Bone marrow (tissue), 2 donors: ENCODE measurements around the gene KIF6.
A peak's percentile ranks its signal among the peaks of the same experiment; 100 is the strongest.

Experiments
- DNase-seq, 2 donors: peaks; one replicate each; lab custom pipeline; 2025; lab: John Stamatoyannopoulos, UW

Gene KIF6

GRCh38 chr6:39343396-39343870, 381.8 kb downstream of the KIF6 start:
- no peak for DNase-seq

DNA sequence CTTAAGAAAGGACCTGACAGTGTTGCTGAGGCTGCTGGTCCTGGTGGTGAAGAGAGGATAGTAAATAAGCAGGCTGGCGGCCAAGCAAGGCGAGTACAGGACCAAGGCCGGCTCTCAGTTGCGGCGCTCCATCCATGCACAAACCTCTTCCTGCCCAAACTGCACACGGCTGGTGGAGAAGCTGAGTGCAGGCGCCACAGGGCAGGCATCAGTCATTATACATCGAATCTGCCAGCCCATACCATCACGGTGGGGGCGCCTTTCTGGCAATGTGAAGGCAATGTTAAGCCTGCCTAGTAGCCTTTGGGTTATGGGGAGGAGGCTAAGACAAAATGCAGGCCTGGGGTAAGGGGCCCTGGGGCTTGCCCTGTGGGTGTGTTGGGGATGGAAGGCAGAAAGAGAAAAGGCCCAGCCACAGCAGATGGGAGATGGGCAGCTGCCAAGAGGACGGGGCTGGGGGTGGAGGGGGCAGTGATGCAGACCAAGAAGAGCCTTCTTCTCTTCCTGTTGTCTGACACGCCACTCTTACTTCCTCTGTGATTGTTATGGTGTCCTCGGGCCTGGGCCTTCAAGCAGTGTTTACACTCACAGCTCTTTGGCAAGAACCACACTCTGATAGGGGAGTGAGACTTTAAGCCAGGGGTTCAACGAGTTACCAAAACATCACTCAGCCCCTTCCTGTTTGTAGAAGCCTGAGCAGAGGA, 382.4 kb downstream of the KIF6 start:
- DNase-seq = peak in 1 of 2 donors; percentile 44

- no peak for DNase-seq
Measured at GRCh38 chr6:39341937-39342336, 383.3 kb downstream of the KIF6 start.

DNA sequence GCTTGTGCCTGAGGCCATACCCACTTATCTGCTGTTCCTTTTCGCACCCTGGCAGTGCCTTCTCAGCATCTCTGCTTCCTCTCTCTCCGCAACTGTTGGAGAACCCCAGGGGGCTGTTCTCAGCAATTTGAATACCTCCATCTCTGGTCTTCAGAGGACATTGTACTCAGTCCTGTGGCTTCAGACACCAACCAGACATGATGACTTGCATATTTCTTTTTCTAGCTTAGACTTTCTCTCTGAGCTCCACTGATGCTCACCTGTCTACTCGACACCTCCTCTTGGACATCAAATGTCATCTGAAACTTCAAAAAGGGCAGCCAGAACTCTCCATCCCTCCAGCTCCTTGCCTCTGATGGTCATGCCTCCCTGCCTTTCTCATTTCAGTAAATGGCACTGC, 383.9 kb downstream of the KIF6 start:
- no peak for DNase-seq

GRCh38 chr6:39339868-39340550, 385.2 kb downstream of the KIF6 start:
- peak in 1 of 2 donors; percentile 65 for DNase-seq

- DNase-seq = no peak
Measured at GRCh38 chr6:39339096-39339867, 385.9 kb downstream of the KIF6 start.

- DNase-seq = peak in 1 of 2 donors; percentile 54
Measured at GRCh38 chr6:39338397-39338796, 386.8 kb downstream of the KIF6 start.

DNA sequence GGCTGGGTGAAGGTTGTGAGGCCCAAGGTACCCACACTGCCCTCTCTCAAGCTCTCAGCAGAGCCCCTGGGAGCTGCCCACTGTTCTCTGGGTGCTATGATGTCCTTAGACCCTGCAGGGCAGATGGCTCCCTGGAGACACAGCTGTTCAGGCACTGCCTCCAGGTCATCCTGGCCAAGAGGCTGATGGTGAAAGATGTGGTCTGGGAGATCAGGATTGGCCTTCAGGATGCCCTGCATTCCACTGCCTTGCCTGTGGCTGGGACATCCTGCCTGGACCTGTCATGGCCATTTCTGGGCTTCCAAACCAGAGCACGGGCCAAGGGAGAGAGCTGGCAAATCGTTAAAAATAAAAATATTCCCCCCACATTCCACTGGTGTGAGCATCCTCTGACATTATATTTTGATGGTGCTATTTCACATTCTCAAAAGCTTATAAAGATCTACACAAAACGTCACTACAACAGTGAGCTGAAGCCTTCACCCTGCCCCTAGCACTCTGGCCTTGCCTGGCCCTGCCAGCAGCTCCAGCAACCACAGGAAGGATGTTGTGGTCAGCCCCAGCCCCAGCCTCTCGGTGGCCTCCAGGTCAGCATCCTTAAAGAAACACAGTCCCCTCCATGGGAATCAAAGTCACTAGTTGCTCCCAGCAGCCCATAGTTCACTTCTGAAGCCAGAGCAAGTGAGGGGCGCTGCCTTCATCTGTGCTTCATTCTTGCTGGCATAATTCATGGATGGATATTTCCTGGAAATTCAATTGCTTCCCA, 389.2 kb downstream of the KIF6 start:
- DNase-seq = no peak

DNA sequence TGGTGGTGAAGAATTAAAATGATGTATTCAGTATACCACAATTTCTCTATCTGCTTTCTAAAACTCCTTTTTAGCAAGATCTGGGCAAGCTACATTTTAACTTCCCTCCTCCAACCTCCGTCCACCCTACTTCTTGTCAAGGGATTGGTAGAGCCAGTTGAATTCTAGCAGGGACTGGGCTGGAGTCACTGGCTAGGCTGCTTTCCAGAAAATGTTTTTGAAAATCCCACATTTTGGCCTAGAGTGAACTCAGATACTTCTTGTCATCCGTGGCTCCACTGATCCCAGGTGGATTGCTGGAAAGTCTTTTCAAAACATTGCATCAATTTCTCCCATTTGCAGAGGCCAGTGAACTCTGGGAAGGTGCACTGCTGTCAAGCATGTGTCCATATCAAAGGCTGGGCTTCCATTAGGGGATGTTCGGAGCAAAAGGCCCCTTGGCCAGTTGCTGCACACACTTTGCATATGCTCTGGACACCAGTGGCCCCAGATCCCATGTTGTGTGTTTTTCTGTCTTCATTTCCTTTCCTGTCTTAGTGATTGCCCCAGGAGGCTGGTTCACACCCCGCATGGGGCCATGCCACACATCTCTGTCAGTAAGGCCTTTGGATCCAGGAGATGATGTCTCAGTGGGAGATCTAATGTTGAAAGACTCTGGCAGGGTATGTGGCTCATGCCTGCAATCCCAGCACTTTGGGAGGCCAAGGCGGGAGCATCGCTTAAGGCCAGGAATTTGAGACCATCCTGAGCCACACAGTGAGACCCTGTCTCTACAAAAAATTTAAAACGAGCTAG, 391.4 kb downstream of the KIF6 start:
- no peak for DNase-seq

DNA sequence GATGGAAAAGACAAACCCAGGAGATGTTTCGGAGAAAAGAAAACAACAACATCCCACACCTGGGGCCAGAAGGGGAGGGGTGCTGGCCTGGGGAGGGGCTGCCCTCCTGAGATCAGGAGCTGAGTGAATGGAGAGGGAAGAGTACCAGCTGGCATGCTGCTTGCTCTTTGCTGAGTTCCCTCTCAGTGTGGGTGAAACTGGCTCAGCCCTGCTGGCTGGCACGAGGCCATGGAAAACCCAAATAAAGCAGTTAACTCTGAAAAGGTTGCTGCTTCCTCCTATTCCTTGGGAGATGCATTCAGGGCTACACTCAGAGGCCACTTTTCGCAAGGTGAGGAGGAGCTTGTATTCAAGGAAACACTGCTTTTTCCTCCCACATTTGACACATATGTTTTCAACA, 394.7 kb downstream of the KIF6 start:
- DNase-seq = no peak

DNA sequence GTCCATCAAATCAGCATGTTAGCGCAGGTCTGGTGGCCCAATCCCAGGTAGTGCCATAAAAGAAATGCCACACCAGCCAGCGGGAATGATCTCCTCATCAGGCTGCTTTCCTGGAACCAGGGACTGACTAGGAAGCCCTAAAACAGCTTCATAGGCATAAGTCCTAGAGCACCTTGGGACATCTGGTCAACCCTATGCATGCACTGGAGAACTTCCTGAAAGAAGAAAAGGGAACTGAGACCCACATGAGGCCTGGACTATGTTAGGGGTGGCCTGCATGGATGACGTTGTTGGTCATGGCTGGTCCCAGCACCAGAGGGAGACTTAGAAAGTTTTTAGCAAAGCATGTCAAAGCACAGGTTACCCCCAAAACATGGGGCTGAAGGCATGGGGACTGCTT, 395.2 kb downstream of the KIF6 start:
- DNase-seq = peak in 1 of 2 donors; percentile 64

DNA sequence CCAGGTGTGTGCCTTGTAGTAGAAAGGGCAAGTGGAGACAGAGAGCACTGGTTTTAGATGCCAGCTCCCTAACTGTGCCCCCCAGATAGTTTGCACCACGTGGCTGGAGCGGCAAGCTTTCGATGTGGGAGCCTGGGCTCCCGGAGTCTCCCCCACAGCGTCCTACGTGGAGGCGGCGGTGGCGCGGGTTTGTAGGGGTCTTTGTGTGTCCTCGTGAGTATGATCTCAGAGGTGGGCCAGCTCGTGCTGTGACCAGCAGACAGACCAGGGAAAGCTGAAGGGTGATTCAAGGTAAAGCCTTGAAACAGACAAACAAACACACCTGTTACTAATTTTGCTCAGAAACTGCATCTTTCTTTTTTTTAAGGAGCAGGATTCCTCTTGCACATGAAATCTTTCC, 397.1 kb downstream of the KIF6 start:
- no peak for DNase-seq

DNA sequence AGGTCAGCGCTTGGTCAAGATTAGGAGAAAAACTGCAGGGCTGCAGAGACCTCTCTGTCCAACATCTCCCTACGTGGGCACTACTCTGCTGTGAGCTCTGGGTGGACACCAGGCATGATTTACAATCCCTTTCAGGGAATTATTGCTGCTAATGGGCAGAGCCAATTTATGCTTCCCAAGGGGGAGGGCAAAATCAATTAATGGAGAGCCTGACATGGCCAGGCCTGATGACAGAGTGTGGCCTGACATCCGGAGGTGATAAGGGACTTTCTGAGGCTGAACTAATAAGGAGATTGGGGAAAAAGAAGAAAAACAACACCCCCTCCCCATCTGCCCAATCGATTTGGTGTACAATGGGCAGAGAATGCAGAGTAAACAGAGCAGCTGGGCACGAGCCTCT, 397.7 kb downstream of the KIF6 start:
- DNase-seq = no peak

- no peak for DNase-seq
Measured at GRCh38 chr6:39322306-39322850, 402.8 kb downstream of the KIF6 start, which contains the start of gene KCNK16. KCNK16 (minus strand) TSS chr6:39322702; CDS start chr6:39322540, 162 bp downstream.

- DNase-seq = no peak
Measured at GRCh38 chr6:39321761-39322160, 403.4 kb downstream of the KIF6 start.

DNA sequence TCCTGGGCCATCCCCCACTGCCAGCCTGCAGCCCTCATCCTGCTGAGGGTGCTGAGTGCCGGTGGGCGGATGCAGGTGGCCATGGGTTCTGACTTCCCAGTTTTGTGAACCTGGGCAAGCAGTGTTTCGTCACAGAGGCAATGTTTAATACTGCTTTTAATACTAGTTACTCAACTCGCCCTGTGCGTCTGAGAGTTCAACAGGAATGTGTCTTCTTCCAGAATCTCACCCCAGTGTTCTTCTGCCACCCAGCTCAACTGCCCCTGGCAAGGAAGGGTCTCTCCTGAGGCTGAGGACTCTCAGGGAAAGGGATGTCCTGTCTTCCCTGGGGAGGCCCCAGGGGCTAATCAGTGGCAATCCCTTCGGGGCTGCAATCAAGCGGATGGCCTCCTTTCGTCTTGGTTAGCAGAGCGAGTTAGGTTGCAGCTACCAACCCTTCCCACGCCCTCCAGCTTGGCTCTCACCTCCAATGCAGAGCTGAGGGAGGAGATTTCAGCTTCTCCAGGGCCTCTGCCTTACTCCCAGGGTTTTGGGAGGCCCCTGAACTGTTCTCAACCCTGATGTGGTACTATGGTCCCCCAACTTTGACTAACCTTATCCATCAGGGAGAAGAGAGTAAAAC, 404.7 kb downstream of the KIF6 start:
- DNase-seq = no peak

DNA sequence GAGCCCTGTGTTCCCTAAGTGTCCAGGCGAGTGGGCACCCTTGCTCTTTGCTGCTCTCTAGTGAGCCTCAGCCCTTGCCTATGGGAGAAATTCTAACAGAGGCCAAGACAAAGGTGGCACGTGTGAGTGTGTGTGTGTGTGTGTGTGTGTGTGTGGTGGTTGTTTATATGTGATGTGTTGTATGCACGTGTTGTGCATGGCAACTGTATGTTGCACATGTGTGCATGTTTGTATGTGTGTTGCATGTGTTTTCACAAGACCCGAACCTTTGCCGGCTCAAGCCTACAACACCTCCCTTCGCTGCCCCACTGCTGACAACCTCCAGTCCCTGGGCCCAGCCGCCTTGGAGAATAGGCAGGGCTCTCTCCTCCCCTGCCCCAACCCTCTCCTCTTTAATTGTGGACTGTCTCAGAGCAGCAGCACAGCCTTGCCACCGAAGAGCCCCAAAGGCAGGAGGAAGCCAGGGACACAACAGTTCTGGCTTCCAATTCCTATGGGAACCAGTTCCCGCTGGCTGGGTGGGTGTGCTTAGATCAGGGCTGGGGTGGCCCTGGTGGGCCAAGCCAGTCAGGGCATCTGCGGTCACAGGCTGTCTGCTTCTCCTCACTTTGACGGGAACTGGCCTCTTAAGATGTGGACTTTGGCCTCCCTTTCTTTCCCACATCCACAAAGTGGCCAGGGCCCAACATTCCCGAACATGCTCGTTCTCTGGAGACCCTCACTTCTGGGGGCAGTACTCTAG, 405.4 kb downstream of the KIF6 start:
- no peak for DNase-seq

DNA sequence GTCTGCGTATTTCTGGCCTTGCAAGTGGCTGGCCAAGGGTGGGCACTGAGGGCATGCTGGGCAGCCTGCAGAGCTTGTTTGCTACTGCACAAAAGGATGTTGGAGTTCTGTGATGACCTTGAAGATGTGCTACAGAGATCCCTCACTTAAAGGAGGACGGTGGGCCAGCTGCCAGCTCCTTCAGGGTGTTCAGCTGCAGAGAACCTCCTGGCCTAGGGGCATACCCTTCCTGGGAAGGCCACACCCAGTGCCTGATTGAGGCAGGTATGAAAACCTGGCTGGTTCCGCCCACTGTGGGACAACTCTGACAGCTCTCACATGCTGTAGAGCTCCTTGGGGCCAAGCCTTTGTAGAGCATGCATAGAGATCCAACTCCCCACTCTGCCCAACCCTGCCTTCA, 408.0 kb downstream of the KIF6 start:
- no peak for DNase-seq

DNA sequence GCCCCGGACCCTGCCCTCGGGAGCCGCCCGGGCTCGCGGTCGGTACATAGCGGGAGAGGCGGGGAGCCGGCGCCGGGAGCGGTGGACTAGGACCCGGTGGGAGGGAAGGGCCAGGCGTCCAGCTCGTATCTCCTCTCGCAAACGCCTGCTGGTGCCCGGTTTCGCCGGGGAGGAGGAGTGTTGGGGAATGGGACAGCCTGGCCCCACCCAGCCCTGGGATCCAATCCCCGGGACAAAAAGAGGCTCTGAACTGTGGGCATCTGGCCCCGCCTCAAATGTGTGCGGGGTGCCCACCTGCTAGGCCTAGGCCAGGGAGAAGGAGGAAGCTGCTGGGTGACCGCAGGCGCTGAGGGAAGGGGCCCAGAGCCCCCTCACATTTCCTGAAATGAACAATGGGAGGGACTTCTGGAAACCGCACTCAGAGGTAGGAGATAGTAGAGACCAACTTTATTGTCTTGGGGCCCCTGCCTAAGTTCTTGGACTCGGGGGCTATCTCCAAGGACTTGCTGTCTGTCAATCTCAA, 410.9 kb downstream of the KIF6 start, which contains the start of gene KCNK17:
Gene KCNK17, minus strand, starts transcription at position 147 of the 523 bp plus-strand sequence. Its CDS starts 99 bp downstream, at position 48.
- peak in 1 of 2 donors; percentile 31 for DNase-seq
